Endothelial cell of umbilical vein (primary cell): ENCODE measurements around the gene RINT1. TPM values are rescaled to one million over a fixed set of nuclear protein-coding genes. Genes with fewer than 3 reads are reported as not detected.

Source experiments
- BruUV-seq: library from RNA; stranded (reverse); fragments of 400-500 nt; replicated peaks from 2 replicates; lab custom pipeline; 2021; lab: Mats Ljungman, UMichigan
- CTCF ChIA-PET: fragments of 300-600, 350-600 bp; sonication (Branson Sonifier 250); formaldehyde crosslinking; loops from one replicate; lab custom pipeline; 2021; ENCODE audit warnings: antibody characterized with exemption, inconsistent platforms; lab: Charles Lee
- POLR2A ChIA-PET: fragments of 300-600, 350-600 bp; sonication (Branson Sonifier 250); formaldehyde crosslinking; loops from one replicate; lab custom pipeline; 2021; ENCODE audit warnings: antibody characterized with exemption, inconsistent platforms; lab: Charles Lee
- DNase-seq: peaks from one replicate; pipeline ENCODE4 v3.0.0-alpha.2; 2011; ENCODE audit warnings: low read depth, low spot score
- FAIRE-seq: peaks from 2 replicates; lab custom pipeline; 2011; peaks lifted over from hg19 to GRCh38; lab: Jason Lieb, UNC
- H2AFZ ChIP-seq: 2 replicates; pipeline ENCODE4 v1.6.0; 2012; ENCODE audit warnings: low read depth, low read length, control low read depth, inconsistent platforms
- H3K27ac ChIP-seq: 2 replicates; pipeline ENCODE4 v1.5.1; 2011; ENCODE audit warnings: low read depth, mild to moderate bottlenecking, control low read depth, low read length, moderate library complexity; ENCODE audit not compliant: insufficient read depth
- H3K27me3 ChIP-seq, 2 experiments: 2 replicates each; pipeline versions ENCODE4 v1.6.0 to v1.6.1; 2011; ENCODE audit warnings: low read length in 2 of 2, mixed read lengths in 1 of 2; ENCODE audit not compliant: control insufficient read depth in 2 of 2, insufficient read depth in 2 of 2
- H3K36me3 ChIP-seq, 2 experiments: 2 replicates in 1 of 2; 3 replicates in 1 of 2; pipeline ENCODE4 v1.5.1; 2011; ENCODE audit warnings: low read length in 2 of 2, mild to moderate bottlenecking in 1 of 2, moderate library complexity in 1 of 2; ENCODE audit not compliant: control insufficient read depth in 2 of 2, insufficient read depth in 2 of 2; ENCODE audit errors: extremely low read depth in 1 of 2
- H3K4me1 ChIP-seq: 3 replicates; pipeline ENCODE4 v1.5.1; 2011; ENCODE audit warnings: mild to moderate bottlenecking, low read length; ENCODE audit not compliant: control insufficient read depth, insufficient read depth; ENCODE audit errors: extremely low read depth
- H3K4me2 ChIP-seq: 2 replicates; pipeline ENCODE4 v1.6.1; 2011; ENCODE audit warnings: low read length, control low read depth, mixed read lengths; ENCODE audit not compliant: insufficient read depth
- H3K4me3 ChIP-seq, 3 experiments: fragments of 200-600 bp in 1 of 3; sonication (generic), shearing (Covaris generic) in 1 of 3; replicated peaks in 1 of 3; 2 replicates each; pipeline ENCODE4 v1.5.1; 2011 to 2016; ENCODE audit warnings: control low read depth in 3 of 3, low read length in 3 of 3, mild to moderate bottlenecking in 2 of 3, inconsistent platforms in 1 of 3, low read depth in 1 of 3, moderate library complexity in 1 of 3; ENCODE audit not compliant: insufficient read depth in 1 of 3
- H3K79me2 ChIP-seq: 2 replicates; pipeline ENCODE4 v1.6.0; 2012; ENCODE audit warnings: low read length, inconsistent platforms; ENCODE audit not compliant: control insufficient read depth, insufficient read depth
- H3K9ac ChIP-seq: replicated peaks from 2 replicates; pipeline ENCODE3; 2011; ENCODE audit warnings: low read length, control low read depth; ENCODE audit not compliant: insufficient read depth; ENCODE audit errors: extremely low read depth
- H3K9me1 ChIP-seq: replicated peaks from 3 replicates; pipeline ENCODE4 v1.6.0; 2011; ENCODE audit warnings: mild to moderate bottlenecking, low read length; ENCODE audit not compliant: control insufficient read depth, insufficient read depth; ENCODE audit errors: extremely low read depth
- H3K9me3 ChIP-seq: replicated peaks from 2 replicates; pipeline ENCODE4 v1.5.1; 2012; ENCODE audit warnings: low read length, inconsistent platforms; ENCODE audit not compliant: control insufficient read depth, insufficient read depth
- H4K20me1 ChIP-seq: replicated peaks from 2 replicates; pipeline ENCODE3; 2011; ENCODE audit warnings: mild to moderate bottlenecking, low read length; ENCODE audit not compliant: control insufficient read depth, insufficient read depth; ENCODE audit errors: extremely low read depth
- EZH2 ChIP-seq: IDR thresholded peaks from 2 replicates; pipeline ENCODE4 v1.6.1; 2012; ENCODE audit warnings: borderline replicate concordance, low read depth, mild to moderate bottlenecking, moderate library complexity, low read length, inconsistent platforms; ENCODE audit not compliant: severe bottlenecking
- GATA2 ChIP-seq: IDR thresholded peaks from 2 replicates; pipeline ENCODE4 v1.7.0; 2011; ENCODE audit warnings: low read depth, mild to moderate bottlenecking, moderate library complexity, mixed read lengths, low read length; ENCODE audit not compliant: insufficient read length, insufficient read depth
- JUN ChIP-seq: IDR thresholded peaks from 2 replicates; pipeline ENCODE4 v1.6.1; 2011; ENCODE audit warnings: borderline replicate concordance, low read depth; ENCODE audit not compliant: insufficient read length, insufficient read depth
- MYC ChIP-seq: IDR thresholded peaks from one replicate; pipeline ENCODE4 v1.6.1; 2011; ENCODE audit warnings: mild to moderate bottlenecking, low read depth, low read length
- POLR2A ChIP-seq: IDR thresholded peaks from 2 replicates; pipeline ENCODE4 v1.6.1; 2012; ENCODE audit warnings: low read depth, mild to moderate bottlenecking, control low read depth, low read length
- POLR2AphosphoS5 ChIP-seq: IDR thresholded peaks from 2 replicates; pipeline ENCODE4 v1.6.1; 2012; ENCODE audit warnings: low read depth, mild to moderate bottlenecking, control low read depth, low read length, moderate library complexity; ENCODE audit not compliant: insufficient read depth
- dilution Hi-C: fragments of 300-500 bp; cut with MboI; formaldehyde crosslinking; loops from one replicate; pipeline ENCODE4 v1.15.0; 2019; ENCODE audit warnings: low sequenced_read_pairs; ENCODE audit not compliant: extremely low pct_ligation_motif_present
- intact Hi-C: fragments of 100-400 bp; cut with micrococcal nuclease; formaldehyde crosslinking; loops from one replicate; pipeline ENCODE4 v1.10.0; 2022
- polyA plus RNA-seq, 4 experiments: library from polyadenylated mRNA; depleted of rRNA in 3 of 4; stranded (reverse) in 3 of 4; unstranded in 1 of 4; fragments of >200 nt; gene quantifications; 2 replicates each; pipeline versions ENCODE4 v1.2.1 to v1.2.3, GENCODE V29; 2011 to 2012; ENCODE audit warnings: missing spikeins in 1 of 4
- total RNA-seq: library from RNA; stranded (reverse); gene quantifications from 2 replicates; pipeline ENCODE4 v1.2.3, GENCODE V29; 2021
- TF ChIP-seq, protein P1 (sequence below), 2 donors: IDR thresholded peaks; 1 replicate in 1 of 2; 2 replicates in 1 of 2; pipeline ENCODE4 v1.5.1; 2011; ENCODE audit warnings: low read length in 2 of 2, mild to moderate bottlenecking in 2 of 2, moderate library complexity in 2 of 2, control low read depth in 1 of 2, inconsistent platforms in 1 of 2, low read depth in 1 of 2; ENCODE audit not compliant: insufficient read depth in 1 of 2; ENCODE audit errors: extremely low read depth in 1 of 2
- TF ChIP-seq, protein P2 (sequence below): IDR thresholded peaks from 2 replicates; pipeline ENCODE4 v1.6.1; 2011; ENCODE audit not compliant: insufficient read depth, insufficient read length

Gene RINT1
- total and polyA plus RNA-seq, 2 donors (not counting 3 experiments of a cell fraction or from before 2014, with no cell fraction given), result 10.8 to 23.4 TPM

DNA sequence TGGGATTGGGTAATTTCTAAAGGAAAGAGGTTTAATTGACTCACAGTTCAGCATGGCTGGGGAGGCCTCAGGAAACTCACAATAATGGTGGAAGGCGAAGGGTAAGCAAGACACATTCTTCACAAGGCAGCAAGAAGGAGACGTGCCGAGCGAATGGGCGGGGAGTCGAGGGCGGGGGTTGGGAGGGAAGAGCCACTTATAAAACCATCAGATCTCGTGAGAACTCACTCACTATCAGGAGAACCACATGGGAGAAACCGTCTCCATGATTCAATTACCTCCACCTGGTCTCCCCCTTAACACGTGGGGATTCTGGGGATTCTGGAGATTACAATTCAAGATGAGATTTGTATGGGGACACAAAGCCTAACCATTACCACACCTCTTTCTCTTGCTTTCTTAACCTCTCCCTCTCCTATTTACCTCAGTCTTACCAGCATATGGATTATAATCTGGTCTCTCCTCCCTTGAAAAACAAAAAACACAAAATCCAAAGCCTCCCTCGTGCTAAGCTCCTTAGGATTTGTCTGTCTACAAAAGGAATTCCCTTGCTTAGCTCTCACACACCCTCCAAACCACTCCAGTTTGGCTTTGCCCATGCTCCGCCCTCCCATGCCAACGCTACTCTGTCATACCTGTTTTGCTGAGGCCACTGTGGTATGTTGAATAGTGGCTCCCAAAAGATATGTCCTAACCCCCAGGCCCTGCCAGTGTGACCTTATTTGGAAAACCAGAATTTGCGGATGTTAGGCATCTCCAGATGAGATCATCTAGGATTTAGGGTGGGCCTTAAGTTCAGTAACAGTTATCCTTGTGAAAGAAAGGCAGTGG is 68.9 kb downstream of the RINT1 start:
- no peaks in the 10 kb centered on the region for H3K9me1 ChIP-seq
- POLR2A ChIA-PET, result no interaction called here
- BruUV-seq, result no TSS peak
- FAIRE-seq (no peak), DNase-seq (no peak)
- no peak overlapping the region for H3K27ac ChIP-seq
- no peaks in the 10 kb centered on the region for H3K79me2 ChIP-seq
- H3K4me2 ChIP-seq, result no peak overlapping the region
- H3K27me3 ChIP-seq, result peaks cover 2 to 4% of the 10 kb centered on the region in 2 experiments
- intact Hi-C loops (no loop called here), dilution Hi-C loops (no loop called here)
- TF ChIP-seq, protein P1, sequence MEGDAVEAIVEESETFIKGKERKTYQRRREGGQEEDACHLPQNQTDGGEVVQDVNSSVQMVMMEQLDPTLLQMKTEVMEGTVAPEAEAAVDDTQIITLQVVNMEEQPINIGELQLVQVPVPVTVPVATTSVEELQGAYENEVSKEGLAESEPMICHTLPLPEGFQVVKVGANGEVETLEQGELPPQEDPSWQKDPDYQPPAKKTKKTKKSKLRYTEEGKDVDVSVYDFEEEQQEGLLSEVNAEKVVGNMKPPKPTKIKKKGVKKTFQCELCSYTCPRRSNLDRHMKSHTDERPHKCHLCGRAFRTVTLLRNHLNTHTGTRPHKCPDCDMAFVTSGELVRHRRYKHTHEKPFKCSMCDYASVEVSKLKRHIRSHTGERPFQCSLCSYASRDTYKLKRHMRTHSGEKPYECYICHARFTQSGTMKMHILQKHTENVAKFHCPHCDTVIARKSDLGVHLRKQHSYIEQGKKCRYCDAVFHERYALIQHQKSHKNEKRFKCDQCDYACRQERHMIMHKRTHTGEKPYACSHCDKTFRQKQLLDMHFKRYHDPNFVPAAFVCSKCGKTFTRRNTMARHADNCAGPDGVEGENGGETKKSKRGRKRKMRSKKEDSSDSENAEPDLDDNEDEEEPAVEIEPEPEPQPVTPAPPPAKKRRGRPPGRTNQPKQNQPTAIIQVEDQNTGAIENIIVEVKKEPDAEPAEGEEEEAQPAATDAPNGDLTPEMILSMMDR (IDR thresholded peaks at IDR 0.05; ENCODE audit: extremely low read depth in 1 of 2, insufficient read depth in 1 of 2, low read depth in 1 of 2, low read length in 2 of 2), result no peak
- TF ChIP-seq POLR2A (no peak), MYC (no peak), POLR2AphosphoS5 (no peak), JUN (no peak), GATA2 (no peak), EZH2 (no peak)
- TF ChIP-seq, protein P2, sequence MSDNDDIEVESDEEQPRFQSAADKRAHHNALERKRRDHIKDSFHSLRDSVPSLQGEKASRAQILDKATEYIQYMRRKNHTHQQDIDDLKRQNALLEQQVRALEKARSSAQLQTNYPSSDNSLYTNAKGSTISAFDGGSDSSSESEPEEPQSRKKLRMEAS, result no peak
- no peaks in the 10 kb centered on the region for H3K9me3 ChIP-seq
- H3K36me3 ChIP-seq, result no peaks in the 10 kb centered on the region
- CTCF ChIA-PET, result interaction anchor here (1.6 kb wide), 1 partner anchor 52 kb away, joined by 3 read pairs; no protein-coding TSS in a partner anchor
- no peak overlapping the region for H3K4me3 ChIP-seq
- H3K9ac ChIP-seq, result no peak overlapping the region
- H2AFZ ChIP-seq, result no peak overlapping the region
- H4K20me1 ChIP-seq, result no peaks in the 10 kb centered on the region
- H3K4me1 ChIP-seq, result no peaks in the 10 kb centered on the region
